Osteoblast (primary cell): ENCODE data around the gene CCDC178. TPM values are rescaled to one million over a fixed set of nuclear protein-coding genes. Genes with fewer than 3 reads are reported as not detected.

ENCODE experiments used
- DNase-seq: peaks from one replicate; pipeline ENCODE4 v3.0.0; 2011; ENCODE audit warnings: low spot score, mixed read lengths; ENCODE audit not compliant: insufficient read length; ENCODE audit errors: missing footprints
- H2AFZ ChIP-seq: 2 replicates; pipeline ENCODE4 v1.6.0; 2011; ENCODE audit warnings: mild to moderate bottlenecking, low read length
- H3K27ac ChIP-seq: 2 replicates; pipeline ENCODE4 v1.5.1; 2011; ENCODE audit warnings: mild to moderate bottlenecking, low read depth, low read length, moderate library complexity
- H3K27me3 ChIP-seq: 2 replicates; pipeline ENCODE4 v1.6.0; 2012; ENCODE audit warnings: mild to moderate bottlenecking, control low read depth, inconsistent platforms, low read length, moderate library complexity; ENCODE audit not compliant: insufficient read depth
- H3K36me3 ChIP-seq: 2 replicates; pipeline ENCODE4 v1.5.1; 2011; ENCODE audit warnings: mild to moderate bottlenecking, low read length, control low read depth, moderate library complexity; ENCODE audit not compliant: insufficient read depth
- H3K4me1 ChIP-seq: 2 replicates; pipeline ENCODE4 v1.5.1; 2011; ENCODE audit warnings: mild to moderate bottlenecking, low read length, control low read depth, moderate library complexity; ENCODE audit not compliant: insufficient read depth
- H3K4me2 ChIP-seq: 2 replicates; pipeline ENCODE4 v1.6.0; 2011; ENCODE audit warnings: mild to moderate bottlenecking, low read length; ENCODE audit not compliant: insufficient read depth
- H3K4me3 ChIP-seq: fragments of 200-600 bp; sonication (generic); 3 replicates; pipeline ENCODE4 v1.5.1; 2012; ENCODE audit warnings: mild to moderate bottlenecking, low read length, inconsistent platforms; ENCODE audit not compliant: insufficient read depth
- H3K79me2 ChIP-seq: 2 replicates; pipeline ENCODE4 v1.6.0; 2012; ENCODE audit warnings: mild to moderate bottlenecking, low read length, control low read depth, inconsistent platforms; ENCODE audit not compliant: insufficient read depth
- H3K9me3 ChIP-seq: 2 replicates; pipeline ENCODE4 v1.5.1; 2011; ENCODE audit warnings: low read depth, low read length, control low read depth
- H4K20me1 ChIP-seq: 2 replicates; pipeline ENCODE4 v1.6.0; 2012; ENCODE audit warnings: mild to moderate bottlenecking, low read length, control low read depth; ENCODE audit not compliant: insufficient read depth
- total RNA-seq: library from RNA; depleted of rRNA; stranded (reverse); fragments of >200 nt; gene quantifications from 2 replicates; pipeline ENCODE4 v1.2.3, GENCODE V29; 2012
- TF ChIP-seq, protein P1 (sequence below): IDR thresholded peaks from 2 replicates; pipeline ENCODE4 v1.5.1; 2011; ENCODE audit warnings: mild to moderate bottlenecking, low read depth, low read length, moderate library complexity; ENCODE audit errors: extremely low read depth

The CCDC178 gene
- total RNA-seq, 1 donor = not detected

DNA sequence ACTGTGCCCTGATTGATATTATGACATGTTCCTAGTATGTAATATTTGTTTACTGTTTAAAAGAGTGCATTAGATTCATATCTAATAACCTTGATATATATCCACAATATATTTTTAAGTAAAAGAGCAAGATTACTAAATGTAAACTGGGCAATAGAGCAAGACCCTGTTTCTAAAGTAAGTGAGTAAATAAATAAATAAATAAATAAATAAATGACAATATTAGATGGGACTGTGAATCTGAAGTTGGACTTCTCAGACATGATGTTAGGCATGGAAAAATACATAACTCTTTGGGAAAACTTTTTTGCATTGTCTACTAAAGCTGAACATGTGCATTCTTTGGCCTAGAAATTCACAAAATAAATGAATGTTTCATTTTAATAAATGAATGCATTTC, 164.7 kb downstream of the CCDC178 start:
- no peak for DNase-seq
- TF ChIP-seq, protein P1, sequence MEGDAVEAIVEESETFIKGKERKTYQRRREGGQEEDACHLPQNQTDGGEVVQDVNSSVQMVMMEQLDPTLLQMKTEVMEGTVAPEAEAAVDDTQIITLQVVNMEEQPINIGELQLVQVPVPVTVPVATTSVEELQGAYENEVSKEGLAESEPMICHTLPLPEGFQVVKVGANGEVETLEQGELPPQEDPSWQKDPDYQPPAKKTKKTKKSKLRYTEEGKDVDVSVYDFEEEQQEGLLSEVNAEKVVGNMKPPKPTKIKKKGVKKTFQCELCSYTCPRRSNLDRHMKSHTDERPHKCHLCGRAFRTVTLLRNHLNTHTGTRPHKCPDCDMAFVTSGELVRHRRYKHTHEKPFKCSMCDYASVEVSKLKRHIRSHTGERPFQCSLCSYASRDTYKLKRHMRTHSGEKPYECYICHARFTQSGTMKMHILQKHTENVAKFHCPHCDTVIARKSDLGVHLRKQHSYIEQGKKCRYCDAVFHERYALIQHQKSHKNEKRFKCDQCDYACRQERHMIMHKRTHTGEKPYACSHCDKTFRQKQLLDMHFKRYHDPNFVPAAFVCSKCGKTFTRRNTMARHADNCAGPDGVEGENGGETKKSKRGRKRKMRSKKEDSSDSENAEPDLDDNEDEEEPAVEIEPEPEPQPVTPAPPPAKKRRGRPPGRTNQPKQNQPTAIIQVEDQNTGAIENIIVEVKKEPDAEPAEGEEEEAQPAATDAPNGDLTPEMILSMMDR = no peak
- H3K4me1 ChIP-seq = no peaks in the 10 kb centered on the region
- H3K36me3 ChIP-seq = no peaks in the 10 kb centered on the region
- no peak overlapping the region for H2AFZ ChIP-seq
- H3K27ac ChIP-seq = no peak overlapping the region
- H3K9me3 ChIP-seq = no peaks in the 10 kb centered on the region
- H3K4me2 ChIP-seq = no peak overlapping the region
- no peak overlapping the region for H3K4me3 ChIP-seq
- no peaks in the 10 kb centered on the region for H3K79me2 ChIP-seq
- H3K27me3 ChIP-seq = no peaks in the 10 kb centered on the region
- no peaks in the 10 kb centered on the region for H4K20me1 ChIP-seq

DNA sequence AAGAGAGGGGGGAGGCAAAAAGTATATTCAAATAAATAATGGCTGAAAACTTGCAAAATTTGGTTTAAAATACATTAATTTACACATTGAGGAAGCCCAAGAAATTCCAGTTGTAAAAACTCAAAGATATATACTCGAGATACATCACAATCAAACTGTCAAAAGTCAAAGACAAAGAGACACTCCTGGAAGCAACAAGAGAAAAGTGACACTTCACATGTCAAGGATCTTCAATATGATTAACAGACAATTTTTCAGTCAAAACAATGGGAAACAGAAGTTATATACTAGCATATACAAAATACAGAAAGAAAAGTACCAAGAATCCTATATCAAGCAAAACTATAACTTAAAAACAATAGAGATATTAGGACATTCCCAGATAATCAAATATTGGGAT, 170.2 kb downstream of the CCDC178 start:
- Histone ChIP-seq H3K9me3 (no peaks in the 10 kb centered on the region), H3K4me2 (no peak overlapping the region), H3K4me1 (no peaks in the 10 kb centered on the region), H3K27ac (no peak overlapping the region), H2AFZ (no peak overlapping the region), H3K4me3 (no peak overlapping the region), H3K79me2 (no peaks in the 10 kb centered on the region), H3K36me3 (no peaks in the 10 kb centered on the region), H4K20me1 (no peaks in the 10 kb centered on the region), H3K27me3 (no peaks in the 10 kb centered on the region)
- no peak for DNase-seq
- TF ChIP-seq, protein P1 = no peak

DNA sequence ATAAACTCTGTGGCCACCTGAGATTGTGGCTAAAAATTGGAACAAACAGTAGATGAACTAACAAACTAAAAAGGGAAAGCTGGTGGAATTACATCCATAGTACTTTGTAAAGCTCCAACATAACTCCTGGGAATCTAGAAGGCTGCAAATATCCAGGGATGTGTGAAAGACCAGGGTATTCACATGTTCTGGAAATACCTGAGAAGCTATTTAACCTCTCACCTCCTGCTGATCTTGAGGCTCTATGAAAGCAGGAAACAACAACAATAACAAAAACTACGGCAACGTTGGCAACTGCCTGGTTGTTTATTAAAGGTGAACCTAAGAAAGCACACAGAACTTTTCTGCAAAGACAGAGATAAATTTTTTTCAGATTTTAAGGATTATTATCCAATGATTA, 171.3 kb downstream of the CCDC178 start:
- TF ChIP-seq, protein P1 = no peak
- H4K20me1 ChIP-seq = no peaks in the 10 kb centered on the region
- no peak overlapping the region for H3K4me2 ChIP-seq
- H3K4me1 ChIP-seq = no peaks in the 10 kb centered on the region
- no peak for DNase-seq
- H3K9me3 ChIP-seq = no peaks in the 10 kb centered on the region
- H3K27me3 ChIP-seq = no peaks in the 10 kb centered on the region
- H2AFZ ChIP-seq = no peak overlapping the region
- H3K36me3 ChIP-seq = no peaks in the 10 kb centered on the region
- H3K4me3 ChIP-seq = no peak overlapping the region
- no peaks in the 10 kb centered on the region for H3K79me2 ChIP-seq
- no peak overlapping the region for H3K27ac ChIP-seq

DNA sequence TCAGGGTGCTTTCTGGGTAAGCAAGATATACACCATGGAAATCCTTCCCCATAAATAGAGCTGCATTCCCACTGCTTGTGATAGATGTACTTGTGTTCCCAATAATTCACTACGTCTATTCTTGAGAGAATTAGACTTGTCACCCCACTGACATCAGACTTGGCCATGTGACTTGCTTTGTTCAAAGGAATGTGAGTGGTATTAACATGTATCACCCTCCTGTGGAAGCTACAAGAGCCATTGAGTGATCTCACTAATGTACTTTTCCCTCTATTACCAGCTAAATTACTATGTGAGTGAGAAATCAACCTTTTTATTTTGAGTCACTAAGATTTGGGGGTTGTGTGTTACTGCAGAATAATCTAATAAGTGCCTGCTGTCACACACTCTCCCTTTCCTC, 176.0 kb downstream of the CCDC178 start:
- H4K20me1 ChIP-seq = no peaks in the 10 kb centered on the region

More for the DNA sequence above, 176.0 kb downstream of the CCDC178 start:
- Histone ChIP-seq H3K27me3 (no peaks in the 10 kb centered on the region), H3K4me3 (no peak overlapping the region), H3K4me1 (no peaks in the 10 kb centered on the region), H2AFZ (no peak overlapping the region), H3K9me3 (no peaks in the 10 kb centered on the region), H3K27ac (no peak overlapping the region), H3K4me2 (no peak overlapping the region), H3K36me3 (no peaks in the 10 kb centered on the region), H3K79me2 (no peaks in the 10 kb centered on the region)
- TF ChIP-seq, protein P1 = no peak
- DNase-seq = no peak
